ENCODE results near the gene DYNLT1.
"Not testable (repeated sequence)": the region's sequence is repeated elsewhere in the genome, so short reads cannot be mapped to it uniquely, and the experiment has no call there.

The DYNLT1 gene

DNA sequence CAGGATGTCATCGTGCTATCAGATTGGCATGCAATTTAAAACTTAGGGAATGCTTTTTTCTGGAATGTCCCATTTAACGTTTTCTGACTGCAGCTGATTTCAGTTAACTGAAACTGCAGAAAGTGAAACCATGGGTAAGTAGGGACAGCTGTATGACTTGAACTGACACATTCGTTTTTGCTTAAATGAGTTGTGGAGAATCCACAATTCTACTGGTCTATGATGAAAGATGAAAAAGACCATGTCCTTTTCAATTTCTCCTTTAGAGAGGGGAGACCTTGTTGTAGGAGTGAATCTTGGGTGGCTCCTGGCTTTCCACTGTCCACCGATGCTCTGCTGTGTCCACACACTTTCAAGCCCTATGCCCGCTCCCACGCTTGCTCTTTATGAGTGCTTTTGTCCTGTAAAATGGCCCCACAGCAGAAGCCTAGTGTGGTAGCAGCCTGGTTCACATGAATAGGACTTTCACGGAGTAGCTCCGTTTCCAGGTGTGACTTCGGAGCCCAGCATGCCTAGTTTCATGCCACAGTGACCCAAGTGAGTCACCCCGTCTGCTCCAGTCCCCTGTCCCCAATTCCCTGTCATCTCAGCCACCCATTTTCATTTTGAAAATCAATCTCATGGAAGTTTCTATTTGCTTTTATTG, 21.9 kb downstream of the DYNLT1 start:
- no peak for DNase-seq (ENCODE audit: low read depth in 2 of 2)

DNA sequence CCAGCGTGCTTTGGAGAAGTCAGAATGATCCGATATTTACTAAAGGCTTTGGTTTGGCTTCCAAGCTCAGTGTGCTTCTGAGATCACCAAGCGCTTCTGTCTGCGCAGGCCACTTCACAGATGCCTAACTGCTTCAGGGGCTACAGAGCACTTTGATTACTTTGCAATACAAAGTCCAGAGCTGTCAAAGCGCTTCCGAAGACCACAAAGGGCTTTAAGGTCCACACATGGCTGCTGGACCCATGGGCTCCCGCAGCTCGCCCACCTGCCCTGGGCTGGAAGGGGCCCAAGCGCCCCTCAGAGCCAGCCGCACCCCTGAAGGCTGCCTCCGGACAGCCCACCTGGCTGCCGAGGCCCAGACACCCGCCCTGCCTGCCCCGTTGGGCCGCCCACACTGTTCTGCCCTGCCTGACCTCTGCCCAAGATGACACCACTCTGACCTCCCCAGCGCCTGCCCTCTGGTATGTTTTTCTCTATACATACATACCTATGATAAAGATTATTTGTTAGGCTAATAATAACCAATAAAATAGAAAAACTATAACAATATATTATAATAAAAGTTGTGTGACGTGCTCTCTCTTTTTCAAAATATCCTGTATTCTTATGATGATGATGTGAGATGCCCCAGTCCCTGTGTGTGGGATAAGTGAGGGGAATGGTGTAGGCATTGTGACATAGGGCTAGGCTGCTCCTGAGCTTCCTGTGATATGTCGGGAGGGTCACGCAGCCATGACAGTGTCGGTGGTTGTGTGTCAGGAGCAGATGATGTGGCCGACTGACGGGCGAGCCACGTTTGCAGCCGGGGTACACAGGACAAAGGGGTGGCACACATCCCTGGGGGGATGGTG, 22.6 kb downstream of the DYNLT1 start:
- no peak for DNase-seq (ENCODE audit: low read depth in 2 of 2)

DNA sequence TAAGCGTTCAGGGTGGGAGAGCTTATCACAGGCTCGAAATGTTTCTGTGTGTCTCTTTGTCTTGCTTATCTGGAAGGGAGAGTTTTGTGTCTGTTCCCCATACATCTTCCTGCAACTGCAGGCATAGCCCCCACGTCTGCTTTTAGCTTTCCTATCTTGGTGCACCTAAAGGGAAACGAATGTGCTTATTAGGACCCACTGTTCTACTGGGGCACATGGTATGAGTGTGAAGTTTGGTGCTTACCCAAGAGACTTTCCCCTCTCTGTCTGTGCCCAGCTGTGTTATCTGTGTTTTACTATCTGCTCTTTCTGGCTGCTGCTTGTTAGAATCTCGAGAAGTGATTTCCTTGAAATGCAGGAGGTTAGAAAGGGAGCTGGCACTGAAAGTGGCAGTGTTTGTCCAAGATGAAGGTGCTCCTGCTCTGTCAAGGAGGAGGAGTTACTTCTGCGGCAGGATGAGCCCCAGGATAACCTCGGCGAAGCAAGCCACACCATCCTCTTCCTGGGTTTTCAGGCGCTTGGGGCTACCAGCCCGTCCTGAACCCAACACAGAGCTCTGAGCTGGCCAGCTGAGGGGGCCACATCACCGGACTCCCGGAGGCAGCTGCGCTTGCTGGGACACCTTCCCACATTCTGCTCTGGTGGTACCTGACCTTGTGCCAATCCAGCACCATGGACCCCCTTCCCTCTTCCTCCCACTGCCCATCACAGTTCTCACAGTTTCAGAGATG, 23.4 kb downstream of the DYNLT1 start:
- no peak for DNase-seq (ENCODE audit: low read depth in 2 of 2)

DNA sequence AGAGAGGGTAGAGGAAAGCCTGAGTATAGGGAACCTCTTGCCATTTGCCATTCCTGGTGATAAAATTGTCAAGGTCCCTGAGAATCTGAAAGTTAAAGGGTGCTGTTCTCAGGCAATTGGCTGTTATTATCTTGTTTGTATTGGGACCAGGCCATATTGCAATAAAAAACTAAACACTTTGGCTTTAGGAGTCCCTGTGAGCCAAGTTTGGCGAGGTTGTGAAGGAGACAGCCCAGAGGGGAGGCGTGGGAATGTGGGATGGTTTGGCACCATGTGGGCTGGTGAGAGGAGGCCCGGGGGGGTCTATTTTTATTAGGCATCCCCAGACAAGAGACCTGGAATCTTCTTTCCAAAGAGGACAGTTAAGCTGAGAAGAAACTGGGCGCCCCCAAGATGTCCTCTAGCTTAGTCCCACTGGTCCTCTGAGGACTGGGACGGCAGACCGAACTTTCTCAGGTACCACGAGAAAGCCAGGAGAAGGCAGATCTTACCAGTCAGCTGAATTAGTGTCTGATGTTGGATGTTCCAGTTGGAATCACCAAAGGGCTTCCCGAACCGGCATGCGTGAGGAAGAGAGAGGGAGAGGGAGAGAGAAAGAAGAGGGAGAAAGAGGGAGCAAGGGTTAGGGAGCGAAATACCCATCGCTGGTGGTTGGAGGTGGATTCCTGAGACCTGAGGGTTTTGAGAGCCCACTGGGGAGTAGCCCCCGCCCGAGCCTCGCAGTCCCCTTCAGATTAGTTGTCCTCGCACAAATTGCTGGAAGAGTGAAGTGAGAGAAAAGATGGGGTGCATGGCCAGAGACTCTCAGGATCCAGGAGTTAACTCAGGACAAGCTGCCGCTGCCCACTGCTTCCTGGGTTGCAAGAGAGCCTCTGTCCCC, 24.4 kb downstream of the DYNLT1 start:
- DNase-seq (ENCODE audit: low read depth in 2 of 2), result no peak

DNA sequence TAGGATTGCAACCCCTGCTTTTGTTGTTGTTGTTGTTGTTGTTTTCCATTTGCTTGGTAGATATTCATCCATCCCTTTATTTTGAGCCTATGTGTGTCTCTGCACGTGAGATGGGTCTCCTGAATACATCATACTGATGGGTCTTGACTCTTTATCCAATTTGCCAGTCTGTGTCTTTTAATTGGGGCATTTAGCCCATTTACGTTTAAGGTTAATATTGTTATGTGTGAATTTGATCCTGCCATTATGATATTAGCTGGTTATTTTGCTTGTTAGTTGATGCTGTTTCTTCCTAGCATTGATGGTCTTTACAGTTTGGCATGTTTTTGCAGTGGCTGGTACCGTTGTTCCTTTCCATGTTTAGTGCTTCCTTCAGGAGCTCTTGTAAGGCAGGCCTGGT, 26.3 kb downstream of the DYNLT1 start:
- DNase-seq (ENCODE audit: low read depth in 2 of 2), result not testable (repeated sequence)

DNA sequence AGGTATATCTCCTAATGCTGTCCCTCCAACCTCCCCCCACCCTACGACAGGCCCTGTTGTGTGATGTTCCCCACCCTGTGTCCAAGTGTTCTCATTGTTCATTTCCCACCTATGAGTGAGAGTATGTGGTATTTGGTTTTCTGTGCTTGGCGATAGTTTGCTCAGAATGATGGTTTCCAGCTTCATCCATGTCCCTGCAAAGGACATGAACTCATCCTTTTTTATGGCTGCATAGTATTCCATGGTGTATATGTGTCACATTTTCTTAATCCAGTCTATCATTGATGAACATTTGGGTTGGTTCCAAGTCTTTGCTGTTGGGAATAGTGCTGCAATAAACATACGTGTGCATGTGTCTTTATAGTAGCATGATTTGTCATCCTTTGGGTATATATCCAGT, 29.9 kb downstream of the DYNLT1 start:
- not testable (repeated sequence) for DNase-seq (ENCODE audit: low read depth in 2 of 2)

DNA sequence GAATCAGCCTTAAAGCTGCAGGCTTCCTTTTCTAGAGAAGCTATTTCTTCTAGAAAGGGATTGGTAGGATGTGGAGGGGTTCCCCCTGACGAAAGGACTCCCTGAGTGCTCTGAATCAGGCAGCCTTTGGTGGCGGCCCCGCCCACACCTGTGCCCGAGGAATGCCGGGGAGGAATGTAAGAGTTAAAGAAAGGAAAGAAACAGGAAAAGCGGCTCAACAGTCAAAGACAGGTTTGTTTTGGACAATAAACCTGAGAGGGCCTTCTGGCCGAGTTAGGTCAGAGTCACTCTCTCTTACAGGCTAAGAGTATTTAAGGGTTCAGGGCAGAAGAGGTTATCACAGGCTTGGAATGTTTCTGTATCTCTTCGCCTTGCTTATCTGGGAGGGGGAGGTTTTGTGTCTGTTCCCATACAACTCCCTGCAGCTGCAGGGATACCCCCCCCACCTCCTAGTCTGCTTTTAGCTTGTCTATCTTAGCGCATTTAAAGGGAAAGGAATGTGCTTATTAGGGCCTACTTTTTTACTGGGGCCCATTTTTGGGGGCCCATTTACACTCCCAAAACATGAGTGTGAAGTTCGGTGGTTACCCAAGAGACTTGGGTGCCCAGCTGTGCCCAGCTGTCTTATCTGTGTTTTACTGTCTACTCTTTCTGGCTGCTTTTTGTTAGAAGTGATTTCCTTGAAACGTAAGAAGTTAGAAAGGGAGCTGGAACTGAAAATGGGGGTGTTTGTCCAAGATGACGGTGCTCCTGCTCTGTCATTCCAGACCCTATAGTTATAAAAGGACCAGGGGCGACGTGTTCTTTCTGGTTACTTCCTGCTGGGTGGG, 32.8 kb downstream of the DYNLT1 start:
- no peak for DNase-seq (ENCODE audit: low read depth in 2 of 2)

DNA sequence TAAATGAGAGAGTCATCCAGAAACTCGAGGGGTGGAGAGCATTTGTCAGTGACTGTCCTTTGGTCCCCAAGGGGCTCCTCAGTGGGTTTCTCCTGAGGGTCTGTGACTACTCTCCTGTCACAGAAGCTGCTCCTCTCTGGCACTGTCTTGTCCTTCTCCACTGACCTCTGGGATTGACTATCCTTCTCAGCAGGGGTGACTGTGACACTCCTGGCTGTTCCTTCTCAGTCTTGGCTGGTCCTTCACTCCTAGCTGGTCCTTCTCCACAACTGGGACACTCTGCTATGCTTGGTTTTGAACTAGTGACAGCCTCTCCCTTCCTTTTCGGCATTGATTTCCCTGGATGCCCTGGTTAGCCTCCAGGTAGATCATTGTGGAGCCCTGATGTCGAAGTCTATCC, 33.5 kb downstream of the DYNLT1 start:
- DNase-seq (ENCODE audit: low read depth in 2 of 2), result no peak

DNA sequence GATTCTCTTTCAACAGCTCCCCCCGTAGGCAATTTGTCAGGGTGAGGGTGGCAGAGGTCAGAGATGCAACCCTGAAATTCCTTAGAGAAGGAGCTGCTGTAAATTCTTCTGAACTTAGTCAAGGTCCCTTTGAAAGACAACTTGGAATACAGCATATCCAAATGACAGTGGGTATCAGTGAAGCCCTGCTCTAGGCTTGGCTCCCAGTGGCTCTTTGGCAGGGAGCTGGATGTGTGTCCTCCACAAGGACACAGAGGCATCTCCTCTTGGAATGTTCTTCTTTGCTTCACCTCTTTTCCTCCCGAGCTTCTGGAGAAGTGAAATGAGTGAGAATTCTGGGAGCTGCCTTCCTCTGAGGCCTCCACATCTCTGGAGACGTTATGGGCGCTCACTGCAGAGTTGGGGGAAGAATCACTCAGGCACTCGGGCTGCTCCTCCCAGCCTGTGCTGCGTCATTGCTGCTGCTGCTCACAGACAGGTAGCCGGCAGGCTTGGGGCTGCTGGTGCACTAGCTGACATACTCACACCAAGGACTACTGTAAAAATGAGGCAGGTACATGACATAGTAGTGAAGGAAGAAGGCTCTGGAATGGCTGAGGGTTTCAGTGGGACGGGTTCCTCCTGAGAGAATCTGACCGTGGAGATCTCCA, 34.1 kb downstream of the DYNLT1 start:
- DNase-seq (ENCODE audit: low read depth in 2 of 2), result no peak

DNA sequence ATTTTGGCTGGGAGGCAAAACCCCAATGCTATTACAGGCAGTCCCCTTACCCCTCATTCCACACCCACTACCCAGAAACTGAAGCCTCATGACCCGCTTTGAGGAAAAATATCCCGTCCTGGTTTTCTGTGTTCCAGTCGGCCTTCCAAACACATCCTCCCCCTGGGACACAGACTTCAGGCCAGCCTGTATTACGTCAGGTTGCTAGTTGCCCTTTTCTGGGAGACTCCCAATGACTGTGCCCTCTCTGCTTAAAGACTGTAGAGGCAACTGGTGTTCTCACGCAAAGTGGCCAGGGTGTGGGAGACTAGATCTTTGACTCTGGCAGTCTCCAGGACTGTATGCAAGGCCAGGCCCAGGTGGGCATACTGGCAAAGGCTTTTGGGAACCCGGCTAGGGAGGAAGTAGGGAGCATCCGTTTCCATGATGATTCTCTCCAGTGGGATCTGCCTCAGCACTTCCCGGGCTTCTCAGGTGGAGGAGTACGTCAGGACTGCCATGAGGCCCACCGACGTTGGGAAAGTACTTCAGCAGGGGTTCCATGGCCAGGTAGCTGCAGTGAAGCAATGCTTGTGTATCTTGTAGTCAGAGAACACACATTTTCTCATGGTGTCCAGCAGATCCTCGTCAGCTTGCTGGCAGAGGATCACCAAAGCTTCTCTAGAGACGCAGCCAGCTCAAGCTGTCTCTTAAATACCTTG, 34.9 kb downstream of the DYNLT1 start:
- no peak for DNase-seq (ENCODE audit: low read depth in 2 of 2)

DNA sequence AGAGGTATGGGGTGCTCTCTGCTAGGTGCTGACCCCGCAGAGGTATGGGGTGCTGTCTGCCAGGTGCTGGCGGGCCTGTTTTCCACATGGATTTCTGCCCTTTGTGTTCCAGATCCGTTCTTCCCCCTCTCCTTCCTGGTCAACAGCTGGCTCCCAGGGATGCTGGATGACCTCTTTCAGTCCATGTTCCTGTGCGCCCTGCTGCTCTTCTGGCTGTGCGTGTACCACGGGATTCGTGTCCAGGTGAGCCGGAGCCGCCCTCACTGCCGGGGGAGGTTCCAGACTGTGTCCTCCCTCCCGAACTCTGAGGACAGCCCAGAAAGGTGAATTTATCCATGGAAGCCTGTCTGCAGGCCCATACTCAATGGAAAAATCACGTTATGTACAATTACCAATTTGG, 36.3 kb downstream of the DYNLT1 start:
- no peak for DNase-seq (ENCODE audit: low read depth in 2 of 2)

DNA sequence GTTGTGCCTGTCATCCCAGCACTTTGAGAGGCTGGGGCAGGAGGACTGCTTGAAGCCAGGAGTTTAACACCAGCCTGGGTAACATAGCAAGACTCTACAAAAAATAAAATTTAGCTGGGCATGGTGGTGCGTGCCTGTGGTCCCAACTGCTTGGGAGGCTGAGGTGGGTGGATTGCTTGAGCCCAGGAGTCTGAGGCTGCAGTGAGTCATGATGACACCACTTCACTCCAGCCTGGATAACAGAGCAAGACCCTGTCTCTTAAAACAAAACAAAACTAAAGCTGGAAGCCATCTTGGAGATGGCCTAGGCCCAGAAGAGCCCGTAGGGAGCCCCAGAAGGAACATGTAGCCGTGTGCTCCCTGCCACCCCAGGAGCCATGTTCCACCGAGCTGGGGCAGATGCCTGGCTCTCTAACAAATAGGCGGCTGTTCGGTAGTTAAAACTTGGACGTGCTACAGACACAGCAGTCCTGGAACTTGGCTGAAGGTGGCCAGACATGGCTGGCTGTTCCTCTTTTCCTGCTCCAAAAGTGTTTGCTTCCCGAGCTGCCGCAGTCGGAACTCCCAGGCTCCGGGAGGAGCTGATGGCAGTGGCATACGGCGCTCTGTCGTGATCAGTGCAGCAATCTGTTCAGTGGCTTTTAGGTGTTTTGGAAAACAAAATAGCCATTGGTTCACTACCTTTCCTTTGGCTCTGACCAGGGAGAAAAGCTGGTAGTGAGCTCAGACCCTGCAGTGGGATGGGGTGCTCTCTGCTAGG, 37.0 kb downstream of the DYNLT1 start:
- no peak for DNase-seq (ENCODE audit: low read depth in 2 of 2)

DNA sequence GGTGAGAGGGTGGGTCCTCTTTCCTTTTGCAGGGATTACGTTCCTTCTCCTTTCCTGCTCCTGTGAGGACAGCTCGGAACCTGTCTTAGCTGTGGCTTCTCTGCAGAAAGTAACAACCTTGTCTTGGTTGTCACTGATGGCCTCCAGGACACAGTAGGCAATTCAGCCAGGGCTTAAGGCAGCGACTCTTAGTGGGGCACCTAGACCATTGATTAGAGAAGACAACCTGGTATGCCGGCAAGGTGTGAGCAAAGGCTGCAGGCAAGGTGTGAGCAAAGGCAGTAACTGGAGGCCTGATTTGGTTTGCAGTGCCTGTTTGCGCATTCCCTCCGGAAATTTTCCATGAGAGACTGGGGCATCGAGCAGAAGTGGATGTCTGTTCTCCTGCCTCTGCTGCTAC, 37.6 kb downstream of the DYNLT1 start:
- DNase-seq (ENCODE audit: low read depth in 2 of 2), result no peak

DNA sequence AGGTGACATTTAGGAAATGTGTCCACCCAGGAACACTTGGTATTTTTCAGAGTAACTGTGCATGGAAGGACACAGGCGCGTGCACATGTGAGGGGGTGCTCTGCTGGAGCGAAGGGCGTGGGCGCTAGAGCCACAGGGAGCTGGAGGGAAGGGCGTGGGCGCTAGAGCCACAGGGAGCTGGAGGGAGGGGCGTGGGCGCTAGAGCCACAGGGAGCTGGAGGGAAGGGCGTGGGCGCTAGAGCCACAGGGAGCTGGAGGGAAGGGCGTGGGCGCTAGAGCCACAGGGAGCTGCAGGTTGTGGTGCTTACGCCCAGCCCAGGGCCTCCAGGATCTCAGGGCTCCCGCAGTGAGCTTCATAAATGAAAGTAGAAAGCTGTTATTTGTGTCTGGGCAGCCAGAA, 38.5 kb downstream of the DYNLT1 start:
- DNase-seq (ENCODE audit: low read depth in 2 of 2), result not testable (repeated sequence)

DNA sequence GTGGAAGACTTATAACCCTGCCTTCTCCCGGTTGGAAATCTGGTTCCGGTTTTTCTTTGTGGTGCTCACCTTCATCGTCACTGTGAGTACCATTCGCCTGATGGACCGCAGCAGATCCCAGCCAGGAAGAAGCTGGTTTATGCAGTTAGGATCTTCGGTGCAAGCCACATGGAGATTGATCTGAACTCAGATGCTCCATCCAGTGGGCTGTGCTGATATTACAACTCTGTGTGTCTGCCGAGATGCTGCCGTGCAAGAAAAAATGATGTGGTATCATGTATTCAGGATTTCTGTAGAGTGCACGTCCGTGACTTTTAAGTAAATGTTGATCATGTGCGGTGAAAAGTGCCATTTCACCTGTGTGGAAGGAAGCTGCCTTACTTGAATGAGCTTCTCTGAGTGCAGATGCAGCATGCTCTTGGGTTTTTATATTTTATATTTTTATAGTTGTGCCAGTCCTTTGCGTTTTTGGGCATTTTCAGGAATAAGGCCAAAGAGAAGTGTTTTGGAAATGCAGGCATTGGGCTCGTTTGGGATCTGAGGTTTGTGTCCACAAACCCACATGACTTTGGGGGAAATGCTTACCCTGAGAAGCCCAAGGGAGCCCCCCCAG, 39.2 kb downstream of the DYNLT1 start:
- DNase-seq (ENCODE audit: low read depth in 2 of 2), result peak in 1 of 2 donors; percentile 9

DNA sequence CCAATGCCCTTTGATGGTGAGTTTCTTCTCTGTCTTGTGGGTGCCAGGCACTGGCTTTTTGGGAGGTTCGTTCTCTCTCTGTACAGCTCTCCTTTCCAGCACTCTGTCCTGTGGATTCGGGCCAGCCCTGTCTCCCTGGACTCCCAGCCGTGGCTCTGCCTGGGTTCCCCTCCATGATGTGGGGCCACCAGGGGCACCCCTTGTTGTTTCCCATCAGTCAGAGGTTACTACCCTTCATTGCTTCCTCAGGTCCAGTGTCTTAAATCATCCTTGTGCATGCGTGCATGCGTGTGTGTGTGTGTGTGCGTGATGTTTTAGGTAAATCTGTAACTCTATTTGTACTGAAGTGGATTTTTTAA, 40.5 kb downstream of the DYNLT1 start:
- no peak for DNase-seq (ENCODE audit: low read depth in 2 of 2)

DNA sequence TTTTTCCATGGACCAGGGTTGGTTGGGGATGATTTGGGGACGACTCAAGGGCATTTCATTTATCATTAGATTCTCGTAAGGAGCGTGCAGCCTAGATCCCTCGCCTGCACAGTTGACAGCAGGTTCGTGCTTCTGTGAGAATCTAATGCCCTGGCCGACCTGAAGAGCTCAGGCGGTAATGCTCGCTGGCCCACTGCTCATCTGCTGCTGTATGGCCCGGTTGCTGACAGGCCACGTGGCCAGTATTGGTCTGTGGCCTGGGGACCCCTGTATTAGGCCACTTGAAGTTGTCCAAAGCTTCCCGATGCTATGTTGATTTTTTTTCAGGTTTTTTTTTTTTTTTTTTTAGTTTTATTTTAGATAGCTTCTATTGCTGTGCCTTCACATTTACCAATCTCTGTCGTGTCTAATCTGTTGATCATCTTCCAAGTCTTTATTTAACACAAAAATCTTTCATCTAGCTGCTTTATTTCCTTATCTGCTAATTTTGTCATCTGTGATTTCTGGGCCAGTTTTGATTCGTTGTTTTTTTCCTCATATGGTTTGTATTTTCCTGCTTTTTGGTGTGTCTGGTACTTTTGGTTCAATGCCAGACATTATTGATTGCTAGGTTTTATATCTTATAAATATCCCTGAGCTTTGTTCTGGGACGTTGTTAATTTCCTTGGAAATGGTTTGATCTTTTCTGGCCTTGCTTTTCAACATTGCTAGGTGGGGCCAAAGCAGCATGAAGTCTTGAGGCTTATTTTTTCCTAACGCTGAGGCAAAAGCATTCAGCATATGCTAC, 41.1 kb downstream of the DYNLT1 start:
- DNase-seq (ENCODE audit: low read depth in 2 of 2), result no peak

DNA sequence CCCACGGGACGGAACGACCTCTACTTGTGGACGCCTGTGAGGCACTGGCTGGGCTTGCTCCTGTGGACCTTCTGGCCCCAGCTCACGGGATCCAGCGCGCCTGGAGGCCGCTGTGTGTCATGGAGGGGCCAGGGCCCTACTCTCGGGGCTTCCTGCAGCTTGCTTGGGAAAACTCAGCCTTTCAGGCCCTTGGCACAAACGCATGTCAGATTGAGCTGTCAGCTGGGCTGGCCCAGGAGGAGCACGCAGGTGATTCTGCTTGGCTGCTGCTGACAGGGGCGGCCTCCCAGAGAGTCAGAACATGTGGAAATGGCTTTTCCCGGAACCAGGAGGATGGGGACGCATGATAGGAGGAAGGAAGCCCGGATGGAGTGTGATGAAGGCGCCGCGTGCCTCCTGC, 44.9 kb downstream of the DYNLT1 start:
- no peak for DNase-seq (ENCODE audit: low read depth in 2 of 2)

Measured in activated CD8-positive, alpha-beta memory T cell treated with anti-CD3 and anti-CD28 coated beads for 4 hours (primary cell).